DMS53 treated with DMSO at 0.1 percent for 48 hours (cell line): ENCODE measurements around the gene SLC9A5.

ENCODE experiments used
- DNase-seq: peaks from one replicate; lab custom pipeline; 2025; ENCODE audit not compliant: unreplicated experiment; lab: John Stamatoyannopoulos, UW

Gene SLC9A5

GRCh38 chr16:67240506-67240905 is 8.3 kb upstream of the SLC9A5 start:
- no peak for DNase-seq

DNA sequence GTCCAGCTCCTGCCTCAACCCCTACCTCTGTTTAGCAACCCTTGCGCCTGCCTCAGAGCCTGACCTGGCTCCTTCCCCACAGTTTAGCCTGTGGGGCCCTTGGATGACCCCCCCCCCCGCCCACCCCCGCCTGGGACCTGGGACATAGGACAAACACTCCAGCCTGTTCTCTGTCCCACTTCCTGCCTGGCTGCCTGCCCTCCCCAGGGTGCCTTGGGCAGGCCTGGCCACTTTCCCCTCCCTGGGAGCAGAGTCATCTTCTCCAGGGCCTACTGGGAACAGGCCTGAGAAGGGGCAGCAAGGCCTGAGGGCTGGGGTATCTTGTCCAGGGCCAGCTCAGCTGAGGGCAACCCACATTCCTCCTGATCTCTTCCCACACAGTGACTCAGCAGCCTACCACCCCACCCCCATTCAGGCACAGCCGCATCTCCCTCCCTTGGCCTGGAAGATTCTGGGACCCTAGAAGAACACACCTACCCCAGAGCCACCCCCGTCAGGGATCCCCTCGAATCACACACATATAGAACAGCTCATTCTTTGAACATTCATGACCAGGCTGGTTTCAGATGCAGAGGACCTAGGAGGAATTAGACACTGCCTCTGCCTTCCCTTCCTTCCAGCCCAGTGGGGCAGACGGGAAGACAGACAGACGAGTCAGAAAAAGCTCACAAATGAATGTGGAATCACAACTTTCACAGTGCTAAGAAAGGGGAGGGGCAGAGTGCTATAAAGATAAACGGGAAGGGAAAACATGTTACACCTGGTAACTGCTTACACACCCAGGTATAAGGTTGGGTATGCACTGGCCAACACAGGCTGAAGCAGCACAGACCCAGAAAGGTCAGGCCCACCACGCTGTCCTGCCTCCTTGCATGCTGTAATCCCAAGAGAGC is 7.5 kb upstream of the SLC9A5 start:
- no peak for DNase-seq

- no peak for DNase-seq
These were observed 6.5 kb upstream of the SLC9A5 start for GRCh38 chr16:67242138-67242730.

DNA sequence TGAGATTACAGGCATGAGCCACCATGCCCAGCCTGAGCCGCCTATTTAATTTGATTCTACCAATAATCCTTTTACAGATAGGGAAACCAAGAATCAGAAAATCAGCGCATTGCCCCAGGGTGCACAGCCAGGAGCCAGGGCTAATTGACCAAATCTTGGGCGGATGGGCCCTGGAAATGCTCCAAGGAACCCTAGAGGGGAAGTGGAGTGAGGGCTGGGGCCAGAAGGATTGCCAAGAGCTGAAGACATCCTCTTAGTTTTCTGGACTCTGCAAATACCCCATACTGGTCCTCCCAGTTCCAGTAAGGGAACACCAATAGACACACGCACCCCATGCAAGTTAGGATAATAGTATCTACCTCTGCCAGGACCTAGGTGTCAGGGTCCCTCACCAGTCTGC is 5.3 kb upstream of the SLC9A5 start:
- DNase-seq: no peak

GRCh38 chr16:67244387-67245185 is 4.2 kb upstream of the SLC9A5 start:
- peak; percentile 4 for DNase-seq

- DNase-seq: no peak
These were observed 3.6 kb upstream of the SLC9A5 start for GRCh38 chr16:67245186-67245585.

GRCh38 chr16:67245674-67246080 is 3.1 kb upstream of the SLC9A5 start:
- DNase-seq: no peak

- DNase-seq: peak; percentile 53
These were observed 2.6 kb upstream of the SLC9A5 start for GRCh38 chr16:67246081-67246755.

GRCh38 chr16:67246756-67247191 is 2.0 kb upstream of the SLC9A5 start:
- DNase-seq: peak; percentile 81

- DNase-seq: peak; percentile 71
These were observed 1.3 kb upstream of the SLC9A5 start, which contains the start of gene FHOD1 for GRCh38 chr16:67247192-67248072. TSS of gene FHOD1 (minus strand) at chr16:67247481. CDS start at chr16:67247410, 71 bp downstream.

- no peak for DNase-seq
These were observed 742 bp upstream of the SLC9A5 start for GRCh38 chr16:67248073-67248400.

GRCh38 chr16:67249178-67250044 is 632 bp downstream of the SLC9A5 start:
- DNase-seq: no peak

DNA sequence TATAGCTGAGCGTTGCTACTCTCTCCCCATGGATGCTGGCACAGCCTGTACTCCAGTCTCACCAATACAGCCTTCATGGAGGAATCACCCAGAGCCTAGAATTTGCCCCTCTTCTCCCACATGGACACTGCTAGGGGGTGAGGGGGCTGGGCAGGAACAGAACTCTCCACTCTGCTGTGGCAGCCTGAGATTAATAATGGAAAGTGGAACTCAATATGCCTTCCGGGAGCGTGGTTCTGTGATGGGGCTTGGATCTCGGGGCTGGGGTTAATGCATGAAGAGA is 1.2 kb downstream of the SLC9A5 start:
- no peak for DNase-seq

DNA sequence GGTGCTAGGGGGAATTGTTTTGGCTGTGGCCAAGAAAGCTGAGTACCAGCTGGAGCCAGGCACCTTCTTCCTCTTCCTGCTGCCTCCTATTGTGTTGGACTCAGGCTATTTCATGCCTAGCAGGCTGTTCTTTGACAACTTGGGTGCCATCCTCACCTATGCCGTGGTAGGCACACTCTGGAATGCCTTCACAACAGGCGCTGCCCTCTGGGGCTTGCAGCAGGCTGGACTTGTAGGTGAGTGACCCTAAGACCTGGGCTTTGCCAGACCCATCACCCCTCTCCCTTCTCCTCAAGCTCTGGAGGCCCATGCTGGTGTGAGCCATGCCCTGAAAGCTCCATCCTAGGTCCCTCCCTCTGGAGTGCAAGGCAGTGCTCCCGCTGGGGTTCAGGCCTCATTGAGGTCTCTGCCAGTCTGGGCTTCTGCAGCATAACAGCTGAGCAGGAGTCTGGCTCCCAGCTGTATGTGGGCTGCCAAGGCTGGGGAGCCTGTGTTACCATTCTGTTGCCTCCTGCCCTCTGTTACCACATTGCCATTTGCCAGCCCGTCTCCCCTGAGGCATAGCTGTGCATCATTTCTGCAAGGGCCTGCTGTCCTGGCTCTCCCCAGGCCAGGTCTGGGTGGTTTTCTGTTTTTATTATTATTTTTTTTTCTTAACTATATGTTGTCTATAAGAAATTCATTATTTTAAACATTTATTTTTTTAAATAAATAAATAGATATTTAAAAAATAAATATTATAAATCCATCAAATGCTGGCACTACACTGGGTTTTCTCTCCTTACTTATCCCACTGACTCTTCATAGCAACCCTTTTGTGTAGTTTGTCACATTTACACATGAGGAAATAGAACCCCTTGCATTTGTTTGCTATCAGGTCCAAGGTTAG is 4.1 kb downstream of the SLC9A5 start:
- no peak for DNase-seq

GRCh38 chr16:67254801-67255552 is 6.2 kb downstream of the SLC9A5 start:
- no peak for DNase-seq

DNA sequence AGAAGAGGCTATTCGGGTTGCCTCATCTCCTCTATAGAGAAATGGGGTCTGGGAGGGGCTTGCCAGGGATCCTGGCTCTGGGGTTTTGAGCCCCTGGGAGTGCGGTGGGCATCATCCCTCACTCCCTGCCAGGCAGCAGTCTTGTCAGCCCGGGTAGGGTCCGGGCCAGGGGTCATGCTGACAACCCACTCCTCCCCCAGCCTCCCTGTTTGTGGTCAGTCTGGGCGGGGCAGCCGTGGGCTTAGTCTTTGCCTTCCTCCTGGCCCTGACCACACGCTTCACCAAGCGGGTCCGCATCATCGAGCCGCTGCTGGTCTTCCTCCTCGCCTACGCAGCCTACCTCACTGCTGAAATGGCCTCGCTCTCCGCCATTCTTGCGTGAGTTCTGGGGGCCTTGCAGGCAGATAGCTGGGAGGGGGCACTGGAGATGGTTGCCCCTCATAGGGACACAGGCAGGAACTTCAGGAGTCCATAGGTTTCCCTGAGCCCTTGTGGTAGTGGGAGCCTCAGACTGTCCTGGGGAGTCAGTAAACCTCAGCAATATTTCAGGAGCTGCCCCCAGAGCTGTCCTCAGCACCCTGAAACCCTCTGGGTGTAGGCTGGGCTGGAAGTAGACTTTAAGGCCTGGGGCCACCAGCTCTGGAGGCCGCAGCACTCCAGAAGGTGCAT is 6.9 kb downstream of the SLC9A5 start:
- no peak for DNase-seq

DNA sequence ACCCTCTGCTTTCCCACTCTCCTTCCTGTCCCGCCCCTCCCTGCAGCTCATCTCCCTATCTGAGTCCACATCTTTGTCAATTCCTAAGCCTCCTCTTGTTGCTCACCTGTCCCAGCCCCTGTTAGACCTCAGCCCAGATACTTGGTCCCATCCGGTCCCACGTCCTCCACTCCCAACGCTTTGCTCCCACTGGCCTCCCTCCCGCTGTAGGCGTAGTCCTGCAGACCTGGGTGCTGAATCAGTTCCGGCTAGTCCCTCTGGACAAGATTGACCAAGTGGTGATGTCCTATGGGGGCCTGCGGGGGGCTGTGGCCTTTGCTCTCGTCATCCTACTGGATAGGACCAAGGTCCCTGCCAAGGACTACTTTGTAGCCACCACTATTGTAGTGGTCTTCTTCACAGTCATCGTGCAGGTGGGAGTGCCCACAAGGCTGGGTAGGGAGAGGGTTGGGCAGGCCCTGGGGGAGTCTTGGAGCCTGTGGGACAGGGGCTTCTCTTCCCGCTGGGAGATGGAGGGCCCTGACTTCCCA is 8.0 kb downstream of the SLC9A5 start:
- no peak for DNase-seq
